Thoracic aorta endothelial cell (primary cell): ENCODE data around the gene OR6C76. TPM values are rescaled to one million over a fixed set of nuclear protein-coding genes. Genes with fewer than 3 reads are reported as not detected.

Source experiments
- total RNA-seq: library from RNA; depleted of rRNA; stranded (reverse); fragments of >200 nt; gene quantifications from 2 replicates; pipeline ENCODE4 v1.2.3, GENCODE V29; 2012

OR6C76 gene
- not detected in 2 replicates for total RNA-seq

DNA sequence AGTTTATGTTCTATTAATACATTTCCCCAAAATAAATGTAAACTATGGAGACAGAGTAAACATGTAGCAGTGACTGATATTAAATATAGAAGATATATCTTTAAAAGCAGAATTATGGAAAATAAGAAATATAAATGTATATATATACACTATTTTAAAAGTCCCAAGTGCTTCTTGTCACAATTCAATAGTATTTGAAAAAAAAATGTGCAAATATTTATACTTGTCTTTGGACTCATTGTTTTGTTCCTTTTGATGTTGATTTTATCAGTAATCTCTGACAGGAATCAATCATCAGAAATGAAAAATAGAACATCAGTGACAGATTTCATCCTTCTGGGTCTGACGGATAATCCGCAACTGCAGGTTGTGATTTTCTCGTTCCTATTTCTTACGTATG lies at the start of gene OR6C76:
OR6C76 (plus strand) TSS at position 301 of the 400 bp plus-strand sequence; CDS start at position 301, 0 bp downstream.

GRCh38 chr12:55400229-55400628 lies 25.8 kb upstream of the OR6C76 start, which contains the start of gene OR6C65:
Gene OR6C65, plus strand, starts transcription at chr12:55400529. Its CDS starts 0 bp downstream, at chr12:55400529.

DNA sequence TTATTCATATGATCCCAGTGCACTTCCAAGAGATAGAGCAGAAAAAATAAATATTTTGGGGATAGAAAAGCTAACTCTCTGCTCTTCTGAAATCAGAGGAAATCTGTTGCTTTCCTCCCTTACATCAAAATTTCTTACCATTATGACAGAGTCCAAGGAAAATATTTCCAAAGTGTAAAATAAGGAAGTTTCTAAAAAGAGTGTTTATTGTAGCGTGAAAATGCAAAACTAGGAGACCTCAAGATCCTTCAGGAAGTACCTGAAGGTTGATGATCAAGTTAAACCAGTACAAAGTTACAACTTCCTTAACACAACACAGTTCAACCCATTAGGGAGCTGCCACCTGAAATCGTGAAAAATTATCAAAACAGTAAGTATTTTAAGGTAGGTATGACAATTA lies 17.7 kb downstream of the OR6C76 start, which contains the start of gene OR6C2:
OR6C2 (plus strand) TSS at position 301 of the 400 bp plus-strand sequence. CDS start 8,138 bp downstream, outside the sequence.

GRCh38 chr12:55470088-55470829 lies 44.2 kb downstream of the OR6C76 start, which contains the start of gene OR6C70:
Gene OR6C70, minus strand, starts transcription at chr12:55470138. Its CDS starts 0 bp downstream, at chr12:55470138.

Other genes starting within 250 kb of the OR6C76 start
- gene OR10A7, start 205.2 kb upstream of the OR6C76 start, total RNA-seq = not detected in 2 replicates
- not detected in 2 replicates for gene OR6C74, start 181.6 kb upstream of the OR6C76 start, total RNA-seq
- not detected in 2 replicates for gene OR6C6, start 129.7 kb upstream of the OR6C76 start, total RNA-seq
- gene OR6C1, start 111.9 kb upstream of the OR6C76 start, total RNA-seq = not detected in 2 replicates
- not detected in 2 replicates for gene OR6C3, start 95.5 kb upstream of the OR6C76 start, total RNA-seq
- gene OR6C75, start 63.3 kb upstream of the OR6C76 start, total RNA-seq = not detected in 2 replicates
- not detected in 2 replicates for gene OR6C65, start 25.7 kb upstream of the OR6C76 start, total RNA-seq
- not detected in 2 replicates for gene OR6C2, start 17.8 kb downstream of the OR6C76 start, total RNA-seq
- gene OR6C70, start 43.9 kb downstream of the OR6C76 start, total RNA-seq = not detected in 2 replicates
- 0.13 TPM in 1 of 2 replicates, not detected in the other for gene OR6C68, start 66.1 kb downstream of the OR6C76 start, total RNA-seq
- gene OR6C4, start 123.3 kb downstream of the OR6C76 start, total RNA-seq = not detected in 2 replicates
- gene OR2AP1, start 146.2 kb downstream of the OR6C76 start, total RNA-seq = not detected in 2 replicates
- not detected in 2 replicates for gene OR10P1, start 210.6 kb downstream of the OR6C76 start, total RNA-seq